Lung (tissue), 12 donors: Measurements from ENCODE around the gene TRAF2. TPM values are rescaled to one million over a fixed set of nuclear protein-coding genes. Genes with fewer than 3 reads are reported as not detected.

Experiments used
- ATAC-seq: fragments of 200-7000 bp; cut with Tn5 transposase; one replicate; pipeline ENCODE4 v1.9.1; 2020; ENCODE audit warnings: moderate number of reproducible peaks; ENCODE audit not compliant: insufficient read depth, low FRiP score
- DNase-seq, 3 donors: peaks; one replicate each; pipeline ENCODE4 v3.0.0-alpha.2; 2013 to 2017
- H3K27ac ChIP-seq, 2 donors: one replicate each; pipeline ENCODE4 v1.5.1; 2013; ENCODE audit warnings: mild to moderate bottlenecking in 2 of 2, moderate library complexity in 2 of 2, control low read depth in 1 of 2, inconsistent platforms in 1 of 2, low read depth in 1 of 2, low read length in 1 of 2
- H3K27me3 ChIP-seq, 3 donors: one replicate each; pipeline ENCODE4 v1.5.1; 2013; ENCODE audit warnings: low read length in 2 of 3; ENCODE audit not compliant: control insufficient read depth in 3 of 3, insufficient read depth in 3 of 3
- H3K36me3 ChIP-seq, 4 donors: one replicate each; pipeline ENCODE4 v1.5.1; 2013; ENCODE audit warnings: low read length in 4 of 4, mild to moderate bottlenecking in 1 of 4, moderate library complexity in 1 of 4; ENCODE audit not compliant: control insufficient read depth in 4 of 4, insufficient read depth in 4 of 4
- H3K4me1 ChIP-seq, 5 donors: one replicate each; pipeline ENCODE4 v1.5.1; 2013; ENCODE audit warnings: low read length in 5 of 5, mild to moderate bottlenecking in 2 of 5, moderate library complexity in 1 of 5; ENCODE audit not compliant: control insufficient read depth in 5 of 5, insufficient read depth in 5 of 5
- H3K4me3 ChIP-seq: one replicate; pipeline ENCODE4 v1.5.1; 2013; ENCODE audit warnings: mild to moderate bottlenecking, control low read depth, moderate library complexity
- H3K9ac ChIP-seq, 2 donors: one replicate each; pipeline ENCODE4 v1.5.1; 2013; ENCODE audit warnings: low read length in 2 of 2, control low read depth in 1 of 2; ENCODE audit not compliant: insufficient read depth in 1 of 2
- H3K9me3 ChIP-seq, 4 donors: one replicate each; pipeline ENCODE4 v1.5.1; 2013; ENCODE audit warnings: low read length in 3 of 4, mild to moderate bottlenecking in 1 of 4, moderate library complexity in 1 of 4; ENCODE audit not compliant: control insufficient read depth in 4 of 4, insufficient read depth in 3 of 4
- WGBS, 2 donors: extraction: QIAGEN DNeasy Blood & Tissue Kit; methylation state at CpG; one replicate each; pipeline ENCODE4 v1.1.7; 2013; 5-methylcytosine and 5-hydroxymethylcytosine counted together
- polyA plus RNA-seq, 2 donors: library from polyadenylated mRNA; stranded (reverse); fragments of 200-250 nt; gene quantifications; one replicate each; pipeline ENCODE4 v1.2.1, GENCODE V29; 2013
- total RNA-seq, 2 donors: library from RNA; depleted of rRNA in 1 of 2; stranded (reverse); fragments of >200 nt in 1 of 2; gene quantifications; one replicate each; pipeline ENCODE4 v1.2.1, GENCODE V29; 2014 to 2021
- TF ChIP-seq, protein P1 (sequence below): IDR thresholded peaks from 2 replicates; pipeline ENCODE4 v1.5.1; 2012; ENCODE audit warnings: mild to moderate bottlenecking; ENCODE audit errors: control extremely low read depth, extremely low read depth
- donor health status: control.
- donor health status: control.
- donor health status: Bipolar disorder and iron deficiency.
- donor health status: healthy.
- donor health status: DM: yes; HTN: yes; CAD: no.

Gene TRAF2
- total and polyA plus RNA-seq, 4 donors: 11.3 to 19.1 (median 15.2) TPM

DNA sequence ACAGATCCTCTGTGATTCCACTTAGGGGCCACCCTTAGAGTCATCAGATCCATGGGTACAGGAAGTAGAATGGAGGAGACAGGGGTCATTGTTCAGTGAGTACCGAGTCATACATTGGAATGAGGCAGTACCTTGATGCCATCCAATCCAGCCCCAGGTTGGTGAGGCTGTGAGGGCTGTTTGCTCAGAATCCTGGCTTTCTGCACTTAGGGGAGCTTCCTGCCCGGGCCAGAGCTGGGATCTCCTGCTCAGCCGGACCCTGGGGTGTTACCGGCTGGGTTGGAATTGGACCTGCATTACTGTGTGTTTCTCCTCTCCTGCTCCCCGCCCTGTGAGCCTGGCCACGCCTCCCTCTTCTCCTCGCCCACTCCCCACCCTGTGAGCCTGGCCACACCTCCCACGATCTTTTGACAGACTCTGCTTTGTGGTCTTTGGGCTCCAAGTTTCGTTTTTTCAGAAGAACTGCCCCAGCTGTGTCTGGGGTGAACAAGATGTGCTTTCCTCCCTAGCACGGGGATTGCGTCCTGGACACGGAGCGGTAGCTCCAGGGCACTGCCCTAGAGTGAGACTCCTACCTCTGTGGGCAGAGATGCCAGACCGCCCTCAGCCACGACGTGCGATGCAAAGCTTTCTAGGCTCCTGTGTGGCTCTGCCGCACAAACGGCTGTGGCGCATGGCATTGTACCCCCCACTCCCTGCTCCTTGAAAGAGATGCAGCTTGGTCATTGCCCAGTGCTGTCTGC is 15.4 kb downstream of the TRAF2 start:
- Histone ChIP-seq H3K9me3 (no peaks in the 10 kb centered on the region), H3K27ac (peak overlapping the region; percentile 62 to 94), H3K9ac (no peak overlapping the region), H3K36me3 (peaks cover 0 to 22% (median 10%) of the 10 kb centered on the region in 4 donors), H3K4me3 (no peak overlapping the region), H3K4me1 (peaks cover 0 to 17% (median 3%) of the 10 kb centered on the region in 5 donors), H3K27me3 (no peaks in the 10 kb centered on the region)
- DNase-seq: peak in 2 of 3 donors; percentile 19 to 29
- WGBS, 2 donors: 39 to 59% methylated on average over 20 of the region's 20 CpGs
- ATAC-seq: peak; percentile 29
- TF ChIP-seq, protein P1, sequence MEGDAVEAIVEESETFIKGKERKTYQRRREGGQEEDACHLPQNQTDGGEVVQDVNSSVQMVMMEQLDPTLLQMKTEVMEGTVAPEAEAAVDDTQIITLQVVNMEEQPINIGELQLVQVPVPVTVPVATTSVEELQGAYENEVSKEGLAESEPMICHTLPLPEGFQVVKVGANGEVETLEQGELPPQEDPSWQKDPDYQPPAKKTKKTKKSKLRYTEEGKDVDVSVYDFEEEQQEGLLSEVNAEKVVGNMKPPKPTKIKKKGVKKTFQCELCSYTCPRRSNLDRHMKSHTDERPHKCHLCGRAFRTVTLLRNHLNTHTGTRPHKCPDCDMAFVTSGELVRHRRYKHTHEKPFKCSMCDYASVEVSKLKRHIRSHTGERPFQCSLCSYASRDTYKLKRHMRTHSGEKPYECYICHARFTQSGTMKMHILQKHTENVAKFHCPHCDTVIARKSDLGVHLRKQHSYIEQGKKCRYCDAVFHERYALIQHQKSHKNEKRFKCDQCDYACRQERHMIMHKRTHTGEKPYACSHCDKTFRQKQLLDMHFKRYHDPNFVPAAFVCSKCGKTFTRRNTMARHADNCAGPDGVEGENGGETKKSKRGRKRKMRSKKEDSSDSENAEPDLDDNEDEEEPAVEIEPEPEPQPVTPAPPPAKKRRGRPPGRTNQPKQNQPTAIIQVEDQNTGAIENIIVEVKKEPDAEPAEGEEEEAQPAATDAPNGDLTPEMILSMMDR: no peak

DNA sequence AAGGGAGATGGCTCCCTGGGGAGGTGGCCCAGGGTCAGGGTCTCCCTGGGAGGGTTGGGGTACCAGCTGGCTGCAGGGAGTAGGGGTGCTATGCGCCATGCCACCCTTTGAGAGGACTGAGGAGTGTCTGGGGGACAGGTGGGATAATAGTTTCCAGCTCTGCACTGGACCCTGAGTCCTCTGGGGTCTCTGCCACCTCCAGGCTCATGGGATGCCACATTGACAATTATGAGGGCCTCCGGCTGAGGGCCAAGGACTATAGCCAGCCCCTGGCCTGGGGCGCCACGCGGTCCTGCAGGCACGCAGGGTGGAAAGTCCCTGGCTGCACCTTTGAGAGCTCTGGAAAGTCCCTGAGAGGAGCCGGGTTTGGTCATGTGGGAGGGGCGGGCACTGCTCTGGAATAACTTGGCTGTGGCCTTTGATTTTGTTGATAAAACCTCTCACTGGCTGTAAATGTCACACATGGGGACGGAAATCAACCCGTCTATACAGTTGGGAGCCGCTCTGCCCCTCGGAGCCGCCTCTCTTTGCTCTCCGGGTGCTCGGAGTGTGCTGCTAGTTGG is 16.0 kb downstream of the TRAF2 start:
- 30 to 52% methylated on average over 15 of the region's 15 CpGs for WGBS, 2 donors
- DNase-seq (peak; percentile 40 to 55 (median 45)), ATAC-seq (peak; percentile 78)
- Histone ChIP-seq H3K36me3 (peaks cover 0 to 25% (median 12%) of the 10 kb centered on the region in 4 donors), H3K27me3 (no peaks in the 10 kb centered on the region), H3K9ac (no peak overlapping the region), H3K27ac (peak overlapping the region; percentile 78 to 94), H3K4me3 (no peak overlapping the region), H3K4me1 (peaks cover 0 to 17% (median 3%) of the 10 kb centered on the region in 5 donors), H3K9me3 (no peaks in the 10 kb centered on the region)
- TF ChIP-seq, protein P1: no peak

DNA sequence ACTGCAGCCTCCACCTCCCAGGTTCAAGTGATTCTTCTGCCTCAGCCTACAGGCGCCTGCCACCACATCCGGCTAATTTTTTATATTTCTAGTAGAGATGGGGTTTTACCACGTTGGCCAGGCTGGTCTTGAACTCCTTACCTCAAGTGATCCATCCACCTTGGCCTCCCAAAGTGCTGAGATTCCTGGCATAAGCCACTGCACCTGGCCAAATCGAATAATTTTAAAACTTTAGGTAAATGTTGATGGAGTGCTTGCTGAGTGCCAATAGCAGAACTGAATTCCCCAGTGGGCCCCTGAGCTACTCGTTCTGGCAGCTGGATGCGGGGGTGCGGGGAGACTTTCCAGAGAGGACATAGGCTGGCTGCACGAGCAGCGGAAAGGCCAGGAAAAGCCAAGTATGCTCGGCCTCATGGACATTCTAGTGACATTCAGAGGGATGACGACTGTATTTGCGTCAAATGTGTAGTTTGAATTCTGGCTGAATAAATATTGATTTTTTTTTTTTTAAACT is 16.8 kb downstream of the TRAF2 start:
- H3K27ac ChIP-seq: peak overlapping the region; percentile 73 to 78
- H3K27me3 ChIP-seq: no peaks in the 10 kb centered on the region
- no peak overlapping the region for H3K9ac ChIP-seq
- DNase-seq: peak; percentile 31 to 42 (median 39)
- H3K4me3 ChIP-seq: no peak overlapping the region
- H3K9me3 ChIP-seq: no peaks in the 10 kb centered on the region
- TF ChIP-seq, protein P1: no peak
- peaks cover 0 to 25% (median 16%) of the 10 kb centered on the region in 4 donors for H3K36me3 ChIP-seq
- ATAC-seq: no peak
- H3K4me1 ChIP-seq: peaks cover 0 to 17% (median 3%) of the 10 kb centered on the region in 5 donors
- 61 to 81% methylated on average over 12 of the region's 12 CpGs for WGBS, 2 donors
